Activated CD8-positive, alpha-beta memory T cell treated with anti-CD3 and anti-CD28 coated beads for 48 hours (primary cell): Measurements from ENCODE around the gene EME2.

Experiments
- DNase-seq, 3 experiments: peaks; one replicate each; pipeline ENCODE4 v3.0.0-alpha.2; 2020; ENCODE audit warnings: low read depth in 2 of 3, low spot score in 2 of 3

Gene EME2

GRCh38 chr16:1817716-1818115 is 45.1 kb downstream of the EME2 start:
- DNase-seq = no peak

- DNase-seq = no peak
Observed at GRCh38 chr16:1818204-1818872, 45.7 kb downstream of the EME2 start.

- DNase-seq = no peak
Observed at GRCh38 chr16:1818873-1819525, 46.4 kb downstream of the EME2 start.

- DNase-seq = no peak
Observed at GRCh38 chr16:1819611-1820010, 47.0 kb downstream of the EME2 start.

GRCh38 chr16:1820096-1820945 is 47.7 kb downstream of the EME2 start:
- no peak for DNase-seq

GRCh38 chr16:1820946-1821290 is 48.3 kb downstream of the EME2 start:
- no peak for DNase-seq

GRCh38 chr16:1821861-1822611 is 49.4 kb downstream of the EME2 start:
- DNase-seq = no peak

GRCh38 chr16:1822801-1823200 is 50.2 kb downstream of the EME2 start:
- DNase-seq = no peak

GRCh38 chr16:1823821-1824220 is 51.2 kb downstream of the EME2 start:
- no peak for DNase-seq

- DNase-seq = no peak
Observed at GRCh38 chr16:1825381-1825863, 52.8 kb downstream of the EME2 start.
